ENCODE results near the gene ABR.

The ABR gene

GRCh38 chr17:1179818-1180742, at the start of gene ABR:
ABR (minus strand) TSS chr17:1179981; CDS start chr17:1179727, 254 bp downstream.
- no peak for DNase-seq (ENCODE audit: low spot score)

DNA sequence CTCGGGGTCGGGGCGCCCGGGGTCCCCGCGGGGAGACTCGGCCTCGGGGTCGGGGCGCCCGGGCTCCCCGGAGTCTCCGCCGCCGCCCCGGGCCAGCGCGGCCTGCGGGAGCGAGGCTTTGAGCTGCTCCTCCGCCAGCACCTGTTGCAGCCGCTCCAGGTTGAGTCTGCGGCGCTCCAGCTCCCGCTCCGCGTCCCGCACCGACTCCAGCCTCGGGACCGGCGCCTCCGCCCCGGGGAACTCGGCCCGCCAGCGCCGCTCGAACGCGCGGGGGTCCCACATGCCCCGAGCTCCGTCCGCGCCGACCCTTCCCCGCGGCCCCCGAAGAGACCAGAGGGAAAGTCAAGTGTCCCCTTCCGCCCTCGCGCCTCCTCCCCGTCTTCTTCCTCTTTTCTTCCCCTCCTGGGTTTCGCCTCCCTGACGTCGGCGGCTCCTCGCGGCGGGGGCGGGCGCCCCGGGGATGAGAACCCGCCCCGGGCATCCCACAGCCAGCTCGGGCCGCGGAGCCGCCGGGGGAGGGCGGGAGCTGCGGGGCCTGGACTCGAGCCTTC, 49.6 kb upstream of the ABR start:
- DNase-seq (ENCODE audit: low spot score), result peak; percentile 32

DNA sequence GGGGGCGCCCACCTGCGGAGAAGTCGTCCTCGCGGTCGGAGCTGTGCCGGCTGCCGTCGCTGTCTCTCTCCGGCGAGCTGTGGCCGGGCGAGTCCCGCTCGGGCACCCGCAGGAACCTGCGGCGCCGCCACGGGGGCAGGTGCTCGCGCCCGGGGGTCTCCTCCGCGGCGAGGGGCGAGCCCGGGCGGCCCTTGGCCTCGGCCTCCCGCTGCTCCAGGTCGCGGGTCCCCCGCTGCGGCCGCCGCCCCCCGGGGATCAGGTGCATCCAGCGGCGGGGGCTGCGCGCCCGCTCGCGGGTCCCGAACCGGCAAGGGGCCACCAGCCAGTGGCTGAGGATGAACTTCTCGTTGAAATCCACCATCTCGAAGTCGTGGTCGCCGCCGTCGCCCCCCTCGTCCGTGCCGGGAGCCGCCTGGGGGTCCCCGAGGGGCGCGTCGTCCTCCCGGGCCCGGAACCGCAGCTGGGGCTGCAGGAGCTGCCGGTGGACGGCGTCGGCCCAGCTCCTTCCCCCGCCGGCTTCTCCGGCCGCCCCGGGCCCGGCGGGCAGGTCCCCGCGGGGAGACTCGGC, 49.1 kb upstream of the ABR start:
- DNase-seq (ENCODE audit: low spot score), result no peak

DNA sequence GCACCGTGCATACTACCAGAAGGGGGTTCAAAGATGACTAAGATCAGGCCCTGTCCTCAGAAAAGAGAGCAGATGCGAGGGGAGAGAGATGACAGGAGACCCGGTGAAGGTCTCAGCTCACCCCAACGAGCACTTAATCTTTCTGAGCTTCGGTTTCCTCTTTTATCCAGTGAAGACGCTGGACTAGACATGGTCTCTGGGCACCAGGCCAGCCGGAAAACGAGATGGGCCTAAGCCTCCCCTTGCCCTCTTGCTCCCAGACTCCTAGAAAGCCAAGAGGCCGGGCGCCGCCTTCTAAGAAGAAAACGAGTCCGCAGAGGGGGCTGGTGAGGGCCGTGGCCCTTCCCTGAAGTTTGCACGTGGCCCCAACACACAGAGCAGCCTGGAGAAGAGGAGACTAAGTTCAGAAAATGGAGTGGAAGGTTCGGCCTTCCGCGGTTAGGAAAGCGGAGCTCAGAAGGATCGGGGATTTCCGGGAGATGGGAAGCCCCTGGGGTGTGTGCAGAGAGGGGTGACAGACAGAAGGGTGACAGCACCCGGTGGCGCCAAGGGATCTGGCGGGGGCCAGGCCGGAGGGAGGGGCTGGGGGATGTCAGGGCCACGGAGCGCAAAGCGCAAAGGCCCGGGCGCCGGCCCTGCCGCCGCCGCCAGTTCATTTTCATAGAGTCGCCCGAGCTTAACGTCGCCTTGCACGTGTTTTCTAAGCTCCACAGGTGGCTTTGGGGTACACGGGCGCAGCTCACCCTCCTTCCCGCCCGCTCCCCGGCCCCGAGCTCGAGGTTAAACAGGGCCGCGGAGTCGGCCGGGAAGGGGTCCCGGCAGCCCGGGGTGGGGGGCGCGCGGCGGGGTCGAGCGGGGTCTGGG, 48.4 kb upstream of the ABR start:
- DNase-seq (ENCODE audit: low spot score), result no peak

DNA sequence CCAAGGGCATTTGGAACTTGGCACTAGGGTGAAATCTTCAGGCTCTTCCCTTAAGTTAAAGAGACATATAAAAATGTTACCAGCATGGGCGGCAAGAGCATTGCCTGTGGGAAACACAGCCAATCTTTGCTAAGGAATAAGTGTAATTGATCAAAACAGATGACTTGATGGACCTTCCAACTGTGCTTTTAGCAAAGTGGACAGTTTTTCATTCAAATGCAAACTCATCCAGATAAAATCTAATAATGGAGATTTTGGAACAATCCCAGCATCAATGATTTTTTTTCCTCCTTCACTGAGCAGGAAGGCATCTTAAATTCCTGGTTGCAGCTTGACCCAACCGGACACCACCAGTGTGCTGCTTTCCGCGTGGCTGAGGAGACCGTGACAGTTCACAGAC, 47.6 kb upstream of the ABR start:
- DNase-seq (ENCODE audit: low spot score), result no peak

GRCh38 chr17:1226308-1226707, 46.5 kb upstream of the ABR start:
- no peak for DNase-seq (ENCODE audit: low spot score)

GRCh38 chr17:1224330-1224729, 44.5 kb upstream of the ABR start:
- no peak for DNase-seq (ENCODE audit: low spot score)

DNA sequence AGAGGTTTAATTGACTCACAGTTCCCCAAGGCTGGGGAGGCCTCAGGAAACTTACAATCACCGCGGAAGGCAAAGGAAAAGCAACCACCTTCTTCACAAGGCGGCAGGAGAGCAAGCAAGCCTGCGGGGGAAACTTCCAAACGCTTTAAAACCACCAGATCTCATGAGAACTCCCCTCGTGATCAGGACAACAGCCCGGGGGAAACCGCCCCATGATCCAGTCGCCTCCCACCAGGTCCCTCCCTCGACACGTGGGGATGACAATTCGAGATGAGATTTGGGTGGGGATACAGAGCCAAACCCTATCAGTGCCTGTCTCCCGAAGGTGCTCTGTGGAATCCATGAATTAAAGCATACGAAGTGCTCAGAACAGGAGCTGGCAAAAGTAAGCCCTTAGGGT, 43.9 kb upstream of the ABR start:
- no peak for DNase-seq (ENCODE audit: low spot score)

DNA sequence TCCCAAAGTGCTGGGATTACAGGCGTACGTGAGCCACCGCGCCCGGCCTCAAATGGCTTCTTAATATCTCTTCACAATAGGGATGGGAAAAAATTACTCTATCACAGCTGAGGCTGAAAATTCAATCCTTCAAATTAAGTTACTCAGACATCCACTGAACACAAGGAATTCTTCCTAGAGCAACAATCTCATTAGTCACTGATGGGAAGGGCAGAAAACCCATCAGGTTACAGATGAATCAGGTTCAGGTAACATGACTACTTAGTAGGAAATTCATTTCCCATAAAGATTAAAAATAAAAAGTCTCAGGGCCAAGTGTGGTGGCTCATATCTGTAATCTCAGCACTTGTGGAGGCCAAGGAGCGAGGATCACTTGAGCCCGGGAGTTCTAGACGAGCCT, 42.5 kb upstream of the ABR start:
- DNase-seq (ENCODE audit: low spot score), result no peak

DNA sequence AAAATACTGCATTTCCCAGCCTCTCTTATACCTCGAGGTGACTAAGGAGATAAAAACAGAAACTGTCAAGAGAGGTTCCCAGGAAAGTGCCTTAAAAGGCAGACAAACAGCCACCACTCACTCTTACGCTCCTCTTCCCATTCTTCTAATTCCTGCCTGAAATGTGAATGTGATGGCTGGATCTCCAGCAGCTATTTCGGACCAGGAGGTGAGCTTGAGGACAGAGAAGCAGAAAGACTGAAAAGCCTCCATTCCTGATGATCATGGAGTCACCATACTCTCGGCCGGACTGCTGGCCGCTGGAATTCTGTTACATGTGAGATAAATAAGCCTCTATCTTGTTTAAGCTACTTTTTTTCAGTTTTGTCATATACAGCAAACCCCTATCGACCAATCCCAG, 41.4 kb upstream of the ABR start:
- no peak for DNase-seq (ENCODE audit: low spot score)

GRCh38 chr17:1220346-1220745, 40.6 kb upstream of the ABR start:
- no peak for DNase-seq (ENCODE audit: low spot score)

DNA sequence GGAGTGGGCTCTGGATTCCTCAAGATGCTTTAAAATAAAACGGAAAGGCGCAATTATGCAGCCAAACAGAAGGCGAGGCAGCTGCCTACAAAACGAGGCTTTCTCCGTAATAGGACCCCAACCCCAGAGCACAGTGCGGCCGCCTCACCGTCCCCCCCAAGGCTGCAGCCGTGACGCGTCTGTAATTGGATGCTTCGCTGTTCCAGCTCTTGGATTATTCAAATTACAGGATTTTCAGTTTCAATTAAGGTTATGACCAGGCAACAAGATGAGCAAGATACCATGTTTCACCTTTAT, 37.3 kb upstream of the ABR start:
- DNase-seq (ENCODE audit: low spot score), result no peak

GRCh38 chr17:1216217-1217088, 36.7 kb upstream of the ABR start:
- no peak for DNase-seq (ENCODE audit: low spot score)

DNA sequence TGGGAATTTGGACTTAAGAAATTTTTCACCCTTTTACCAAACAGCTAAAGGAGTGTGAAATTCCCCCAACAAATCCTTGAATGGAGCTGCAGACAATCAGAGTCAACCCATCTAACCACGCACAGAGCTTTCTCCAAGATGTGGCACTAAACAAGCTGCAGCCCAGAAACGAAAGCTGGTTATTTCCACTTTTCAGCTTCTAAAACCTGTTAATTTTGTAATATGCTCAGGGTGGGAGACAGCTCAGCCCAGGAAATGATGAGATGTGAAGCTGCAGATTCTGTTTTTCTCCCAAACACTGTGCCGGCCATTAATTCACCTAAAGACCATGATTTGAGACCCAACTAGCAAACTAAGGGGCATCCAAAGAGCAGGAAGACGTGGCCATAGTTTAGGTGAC, 33.2 kb upstream of the ABR start:
- no peak for DNase-seq (ENCODE audit: low spot score)

- DNase-seq (ENCODE audit: low spot score), result no peak
Observed at GRCh38 chr17:1211287-1211686, 31.5 kb upstream of the ABR start.

GRCh38 chr17:1208966-1209365, 29.2 kb upstream of the ABR start:
- no peak for DNase-seq (ENCODE audit: low spot score)

DNA sequence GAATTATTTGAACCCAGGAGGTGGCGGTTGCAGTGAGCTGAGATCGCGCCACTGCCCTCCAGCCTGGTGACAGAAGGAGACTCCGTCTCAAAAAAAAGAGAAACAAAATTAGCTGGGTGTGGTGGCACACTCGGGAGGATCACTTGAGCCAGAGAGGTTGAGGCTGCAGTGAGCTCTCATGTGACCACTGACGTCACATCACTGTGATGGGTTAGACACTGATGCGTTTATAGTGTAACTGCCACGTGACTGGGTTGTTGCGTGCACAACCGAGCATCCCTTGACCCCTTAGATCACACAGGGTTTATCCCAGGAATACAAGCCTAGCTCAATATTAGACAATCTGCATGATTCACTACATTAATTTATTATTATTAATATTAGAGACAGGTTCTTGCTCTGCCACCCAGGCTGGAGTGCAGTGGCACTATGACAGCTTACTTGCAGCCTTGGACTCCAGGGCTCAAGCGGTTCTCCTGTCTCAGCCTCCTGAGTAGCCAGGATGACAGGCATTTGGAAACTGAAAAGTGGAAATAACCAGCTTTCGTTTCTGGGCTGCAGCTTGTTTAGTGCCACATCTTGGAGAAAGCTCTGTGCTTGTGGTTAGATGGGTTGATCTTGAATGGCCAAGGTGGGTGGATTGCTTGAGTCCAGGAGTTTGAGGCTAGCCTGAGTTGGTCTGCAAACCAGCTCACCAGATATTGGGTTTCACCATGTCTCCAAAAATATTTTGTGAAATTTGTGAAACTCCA, 26.4 kb upstream of the ABR start:
- DNase-seq (ENCODE audit: low spot score), result no peak

DNA sequence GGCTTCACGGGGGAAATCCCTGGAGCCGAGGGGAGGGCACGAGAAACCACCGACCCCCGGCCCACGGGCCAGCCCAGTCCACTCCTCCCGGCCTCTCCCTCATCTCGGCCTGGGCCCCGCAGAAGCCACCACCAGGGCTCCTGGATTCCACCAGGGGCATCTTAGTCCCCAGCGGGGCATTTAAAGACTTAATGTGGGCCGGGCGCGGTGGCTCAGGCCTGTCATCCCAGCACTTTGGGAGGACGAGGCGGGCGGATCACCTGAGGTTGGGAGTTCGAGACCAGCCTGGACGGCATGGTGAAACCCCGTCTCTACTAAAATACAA, 24.1 kb upstream of the ABR start:
- no peak for DNase-seq (ENCODE audit: low spot score)

GRCh38 chr17:1203111-1203966, 23.6 kb upstream of the ABR start:
- no peak for DNase-seq (ENCODE audit: low spot score)

- DNase-seq (ENCODE audit: low spot score), result no peak
Observed at GRCh38 chr17:1202291-1202690, 22.5 kb upstream of the ABR start.
